HG03571 (cell line): ENCODE results near the gene MAGI2.

Source experiments
- ATAC-seq: cut with Tn5 transposase; IDR thresholded peaks from one replicate; pipeline ENCODE4 v1.9.1; 2021; ENCODE audit not compliant: unreplicated experiment

The MAGI2 gene

DNA sequence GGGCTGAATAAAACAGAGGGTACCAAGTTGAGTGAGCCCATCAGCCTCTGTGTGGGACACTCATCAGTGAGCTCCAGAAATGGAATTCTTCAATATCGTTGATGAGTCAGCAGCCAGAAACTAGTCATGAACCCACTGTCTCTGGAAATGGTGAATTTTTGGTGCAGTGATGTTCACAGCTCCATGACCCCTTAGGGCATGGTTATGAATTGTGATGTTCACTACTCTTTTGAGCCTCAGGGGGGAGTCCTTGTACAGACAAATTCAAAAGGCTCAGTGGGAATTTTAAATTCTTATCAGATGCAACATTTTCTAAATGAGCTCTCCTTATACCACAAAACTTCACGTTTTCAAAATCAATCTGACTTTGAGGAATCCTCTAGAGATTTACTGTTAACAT lies 1319.2 kb downstream of the MAGI2 start:
- ATAC-seq: no peak

- ATAC-seq: no peak
Measured at GRCh38 chr7:78130446-78131215, 1322.8 kb downstream of the MAGI2 start.

DNA sequence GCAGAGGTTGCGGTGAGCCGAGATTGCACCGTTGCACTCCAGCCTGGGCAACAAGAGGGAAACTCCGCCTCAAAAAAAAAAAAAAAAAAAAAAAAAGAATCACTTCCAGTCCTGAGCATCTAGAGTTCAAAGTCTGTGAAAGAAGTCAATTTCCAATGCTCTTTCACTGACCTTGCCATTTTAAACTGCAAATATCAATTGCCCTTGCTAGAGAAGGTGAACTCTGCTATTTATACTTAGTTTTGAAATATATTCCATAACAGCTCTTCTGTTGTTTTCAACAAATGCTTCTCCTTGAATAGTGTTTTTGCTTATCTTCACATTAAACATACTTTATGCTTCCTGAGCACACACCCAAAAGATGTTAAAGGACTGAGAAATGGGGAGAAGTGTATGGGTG lies 1323.6 kb downstream of the MAGI2 start:
- no peak for ATAC-seq

DNA sequence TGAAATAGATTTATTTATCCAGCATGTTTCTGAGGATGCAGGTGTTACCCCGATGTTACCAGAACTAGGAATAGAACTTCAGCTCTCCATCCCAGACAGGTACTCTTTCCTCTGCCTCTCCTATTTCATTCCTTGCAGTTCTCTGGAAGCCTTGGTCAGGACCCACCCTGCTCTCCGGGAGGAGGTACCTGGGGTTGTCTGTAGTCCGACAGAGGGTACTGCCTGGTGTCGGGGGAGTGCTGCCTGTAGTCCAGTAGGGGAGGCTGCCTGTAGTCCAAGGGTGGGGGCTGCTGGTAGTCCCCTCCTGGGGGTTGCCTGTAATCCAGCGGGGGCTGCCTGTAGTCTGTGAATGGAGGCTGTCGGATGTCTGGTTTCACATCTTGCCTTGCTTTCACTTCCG lies 1326.5 kb downstream of the MAGI2 start:
- no peak for ATAC-seq

GRCh38 chr7:78125884-78126283 lies 1327.6 kb downstream of the MAGI2 start:
- no peak for ATAC-seq

DNA sequence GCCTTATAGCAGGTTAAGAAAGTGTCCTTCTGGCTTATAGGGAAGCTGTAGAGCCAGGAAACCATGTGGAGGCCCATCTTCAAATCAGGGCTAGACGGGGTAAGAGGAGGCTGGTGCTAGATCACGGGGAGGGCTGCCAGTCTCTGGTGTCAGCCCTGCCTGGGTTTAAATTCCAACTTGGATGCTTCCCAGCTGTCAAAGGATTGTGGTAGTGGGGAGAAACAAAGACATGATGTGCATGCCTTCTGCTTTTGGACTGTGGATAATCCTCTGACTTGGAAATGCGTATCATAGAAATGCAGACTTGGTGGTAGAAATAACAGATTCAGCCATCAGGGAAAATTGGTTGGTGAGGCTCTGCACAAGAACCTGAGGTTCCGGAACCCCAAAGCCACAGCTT lies 1329.3 kb downstream of the MAGI2 start:
- ATAC-seq: no peak

- ATAC-seq: no peak
Measured at GRCh38 chr7:78121888-78122287, 1331.6 kb downstream of the MAGI2 start.

GRCh38 chr7:78118470-78118869 lies 1335.0 kb downstream of the MAGI2 start:
- no peak for ATAC-seq

- ATAC-seq: no peak
Measured at GRCh38 chr7:78115876-78116275, 1337.6 kb downstream of the MAGI2 start.

DNA sequence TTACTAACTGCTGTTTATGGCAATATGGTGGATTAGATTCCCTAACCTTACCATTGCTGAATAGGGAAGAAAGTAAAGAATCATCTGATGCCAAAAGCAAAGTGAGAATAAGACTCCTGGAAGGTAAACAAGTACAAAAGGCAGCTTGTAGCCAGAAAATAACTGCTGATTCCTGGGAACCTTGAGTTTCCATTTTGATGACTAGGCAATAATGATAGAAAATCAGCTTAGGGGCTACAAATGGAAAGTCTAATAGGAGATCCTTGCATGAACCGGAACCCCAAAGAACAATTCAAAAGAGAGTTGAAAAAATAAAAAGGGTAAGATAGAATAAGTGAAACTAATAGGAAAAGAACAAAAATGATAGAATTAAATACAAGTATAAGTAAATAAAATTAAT lies 1338.5 kb downstream of the MAGI2 start:
- no peak for ATAC-seq

DNA sequence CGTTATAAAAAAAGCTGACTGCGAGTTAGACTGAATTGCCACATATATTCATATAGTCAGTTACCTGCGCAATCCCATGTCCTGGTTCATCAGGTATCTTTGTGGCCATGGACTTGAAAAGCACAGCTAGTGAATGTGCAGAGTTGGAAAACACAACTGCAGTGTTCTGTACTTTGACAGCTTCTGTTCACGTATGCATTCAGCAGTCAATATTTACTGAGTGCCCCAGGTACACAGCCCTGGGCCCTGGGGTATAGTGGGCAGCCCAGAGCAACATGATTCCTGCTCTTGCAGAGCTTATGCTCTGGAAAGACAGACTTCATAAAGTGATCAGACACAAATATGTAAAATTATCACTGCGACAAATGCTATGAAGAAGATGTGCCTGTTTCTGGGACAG lies 1341.0 kb downstream of the MAGI2 start:
- ATAC-seq: no peak

- ATAC-seq: no peak
Measured at GRCh38 chr7:78111386-78111785, 1342.1 kb downstream of the MAGI2 start.

DNA sequence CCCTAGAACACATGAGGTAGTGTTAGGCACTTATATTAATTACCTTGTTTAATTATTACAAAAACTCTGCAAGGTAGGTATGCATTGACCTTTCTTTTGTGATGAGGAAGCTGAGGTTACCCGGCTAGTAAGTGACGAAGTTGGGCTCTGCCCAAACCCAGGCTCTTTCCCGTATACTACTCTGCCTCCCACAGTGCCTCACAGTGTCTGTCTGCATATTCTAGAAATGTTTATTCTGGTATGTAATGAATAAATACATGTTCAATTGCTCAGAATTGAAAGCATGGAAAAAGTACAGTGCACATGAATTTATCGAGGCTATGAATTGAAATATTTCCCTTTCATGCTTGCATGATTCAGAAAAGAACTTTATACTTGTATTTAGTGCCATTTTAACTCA lies 1350.0 kb downstream of the MAGI2 start:
- ATAC-seq: no peak

DNA sequence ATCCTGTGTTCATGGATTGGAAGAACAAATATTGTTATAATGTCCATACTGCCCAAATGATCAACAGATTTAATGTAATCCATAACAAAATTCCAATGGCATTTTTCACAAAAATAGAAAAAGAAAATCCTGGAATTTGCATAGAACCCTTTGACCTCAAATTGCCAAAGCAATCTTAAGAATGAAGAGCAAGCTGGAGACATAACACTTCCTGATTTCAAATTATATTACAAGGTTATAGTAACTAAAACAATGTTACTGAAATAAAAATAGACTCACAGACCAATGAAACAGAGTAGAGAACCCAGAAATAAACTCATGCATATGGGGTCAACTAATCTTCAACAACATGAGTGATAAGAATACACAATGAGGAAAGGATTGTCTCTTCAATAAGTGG lies 1352.4 kb downstream of the MAGI2 start:
- no peak for ATAC-seq

- no peak for ATAC-seq
Measured at GRCh38 chr7:78099715-78100394, 1353.6 kb downstream of the MAGI2 start.

- no peak for ATAC-seq
Measured at GRCh38 chr7:78095549-78095948, 1357.9 kb downstream of the MAGI2 start.

GRCh38 chr7:78092331-78092730 lies 1361.1 kb downstream of the MAGI2 start:
- ATAC-seq: no peak

DNA sequence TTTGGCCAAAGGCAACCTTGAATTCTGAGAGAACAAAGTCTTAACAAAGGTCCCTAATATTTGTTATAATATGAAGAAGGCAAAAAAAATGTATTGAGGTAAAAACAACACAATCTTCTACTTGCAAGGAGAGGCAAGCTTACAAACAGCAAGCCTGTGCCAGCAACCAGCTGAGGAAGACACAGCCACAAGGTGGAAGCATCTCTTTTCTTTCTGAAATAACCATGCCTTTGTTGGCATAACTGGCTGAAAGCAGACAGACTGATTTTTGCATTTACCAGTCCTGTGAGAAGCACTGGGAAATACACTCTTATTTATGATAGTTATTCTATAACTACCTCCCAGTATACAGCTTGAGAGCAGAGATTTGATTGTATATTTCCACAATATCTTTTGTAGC lies 1362.9 kb downstream of the MAGI2 start:
- no peak for ATAC-seq

DNA sequence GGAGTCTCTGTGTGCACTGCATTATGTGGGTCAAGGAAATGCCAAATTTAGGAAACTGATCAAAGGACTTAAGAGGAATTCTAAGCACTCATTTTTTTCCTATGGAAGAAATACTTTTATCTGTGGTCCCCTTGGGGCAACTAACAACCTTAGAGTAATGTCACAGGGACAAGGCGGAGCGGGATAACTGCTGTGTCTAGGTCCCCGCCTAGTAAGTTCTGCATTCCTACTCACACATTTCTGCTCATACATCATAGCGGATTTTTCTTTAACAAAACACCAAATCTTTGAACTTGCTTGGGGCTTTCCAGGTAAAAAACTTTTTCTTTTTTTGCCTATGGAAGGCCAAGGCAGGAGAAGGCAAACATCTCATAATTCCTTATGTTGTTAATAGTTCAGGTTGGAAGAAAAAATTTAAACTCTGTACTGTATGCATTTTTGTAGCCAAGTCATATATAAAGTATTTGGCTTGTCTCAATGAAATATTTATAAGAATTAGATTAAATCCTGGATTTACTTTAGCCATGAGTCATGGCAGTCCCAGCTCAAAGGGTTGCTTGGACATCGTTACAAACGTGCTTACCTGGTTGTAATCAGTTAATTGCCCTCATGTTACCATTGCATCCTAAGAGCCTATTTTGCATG lies 1369.9 kb downstream of the MAGI2 start:
- no peak for ATAC-seq

DNA sequence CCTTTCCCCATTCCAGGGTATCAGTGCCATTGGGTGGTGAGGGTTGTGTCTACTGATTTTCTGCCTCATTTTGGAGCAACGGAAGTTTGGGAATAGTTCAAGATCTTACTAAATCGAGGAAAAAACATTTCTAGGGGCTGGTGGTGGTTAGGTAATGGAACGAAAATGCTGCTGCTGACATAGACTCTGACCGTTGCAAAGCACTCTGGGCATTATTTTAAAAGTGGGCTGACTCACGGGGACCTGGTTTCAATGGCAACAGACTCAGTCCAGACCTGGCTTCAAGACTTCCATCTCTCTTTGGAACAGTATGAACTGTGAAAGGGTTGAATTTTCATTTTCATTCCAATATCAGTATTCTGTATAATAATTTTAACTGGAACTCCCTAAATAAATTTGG lies 1370.9 kb downstream of the MAGI2 start:
- ATAC-seq: no peak

DNA sequence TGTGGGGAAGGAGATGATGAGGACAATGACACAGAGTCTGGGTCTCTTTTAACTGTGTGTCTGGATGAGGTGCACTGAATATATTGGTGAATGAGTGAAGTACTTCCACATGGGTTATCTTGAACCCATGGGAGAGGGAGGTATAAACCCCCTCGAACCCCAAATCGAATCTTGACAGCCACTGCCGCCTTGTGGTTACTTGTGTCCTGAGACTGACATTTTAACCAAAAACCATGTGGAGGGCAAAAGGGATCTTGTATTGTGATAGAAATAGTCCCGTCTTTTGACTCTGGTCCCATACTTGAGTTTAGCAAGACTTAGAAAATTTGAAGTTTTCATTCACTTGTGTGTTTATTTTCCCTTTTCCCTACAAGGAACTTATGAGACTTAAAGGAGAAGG lies 1371.6 kb downstream of the MAGI2 start:
- no peak for ATAC-seq

DNA sequence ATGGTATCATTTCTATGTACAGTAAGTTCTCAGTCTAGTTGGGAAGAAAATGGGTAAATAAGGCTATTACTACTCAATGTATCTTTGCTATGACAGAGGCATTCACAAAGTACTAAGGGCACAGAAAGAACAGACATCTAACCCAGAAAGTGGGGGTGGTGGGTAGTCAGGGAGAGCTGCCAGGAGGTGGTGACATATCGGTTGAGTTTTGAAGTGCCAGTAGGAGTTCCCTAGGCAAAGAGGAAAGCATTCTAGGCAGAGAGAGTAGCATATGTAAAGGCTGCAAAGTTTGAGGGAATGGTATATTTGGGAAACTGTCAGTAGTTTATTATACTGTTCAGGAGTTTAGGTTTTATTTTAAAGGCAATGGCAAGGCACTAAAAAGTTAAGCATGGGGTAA lies 1372.1 kb downstream of the MAGI2 start:
- ATAC-seq: no peak
